ENCODE results near the gene ARHGAP4. TPM values are rescaled to one million over a fixed set of nuclear protein-coding genes. Genes with fewer than 3 reads are reported as not detected.

The ARHGAP4 gene
- total and polyA plus RNA-seq, 10 of the 15 experiments (the other 5 are each of a cell fraction or from before 2014, with no cell fraction given): 0.71 to 120 (median 44.3) TPM

DNA sequence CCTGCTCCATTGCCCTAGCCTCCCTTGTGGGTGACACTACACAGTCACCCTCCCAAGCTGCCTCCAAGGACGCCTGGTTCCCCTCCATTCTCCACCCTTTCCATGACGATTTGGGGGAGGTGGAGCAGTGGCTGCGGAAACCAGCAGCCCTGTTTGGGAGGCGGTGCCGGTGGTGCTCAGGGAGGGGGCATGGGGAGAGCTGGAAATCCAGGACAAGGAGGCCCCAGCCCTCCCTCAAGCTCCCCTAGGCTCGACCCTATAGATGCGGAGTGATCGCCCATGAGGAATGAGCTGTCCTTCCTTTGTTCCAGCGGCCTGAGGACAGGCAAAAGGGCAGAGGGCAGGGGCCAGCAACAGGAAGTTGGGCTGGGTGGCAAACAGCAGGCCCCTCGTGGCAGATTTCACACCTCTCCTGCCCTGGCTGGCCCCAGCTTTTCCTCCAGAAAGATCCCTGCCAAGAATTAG is 22.0 kb upstream of the ARHGAP4 start (continued):
- TF ChIP-seq, protein P1, sequence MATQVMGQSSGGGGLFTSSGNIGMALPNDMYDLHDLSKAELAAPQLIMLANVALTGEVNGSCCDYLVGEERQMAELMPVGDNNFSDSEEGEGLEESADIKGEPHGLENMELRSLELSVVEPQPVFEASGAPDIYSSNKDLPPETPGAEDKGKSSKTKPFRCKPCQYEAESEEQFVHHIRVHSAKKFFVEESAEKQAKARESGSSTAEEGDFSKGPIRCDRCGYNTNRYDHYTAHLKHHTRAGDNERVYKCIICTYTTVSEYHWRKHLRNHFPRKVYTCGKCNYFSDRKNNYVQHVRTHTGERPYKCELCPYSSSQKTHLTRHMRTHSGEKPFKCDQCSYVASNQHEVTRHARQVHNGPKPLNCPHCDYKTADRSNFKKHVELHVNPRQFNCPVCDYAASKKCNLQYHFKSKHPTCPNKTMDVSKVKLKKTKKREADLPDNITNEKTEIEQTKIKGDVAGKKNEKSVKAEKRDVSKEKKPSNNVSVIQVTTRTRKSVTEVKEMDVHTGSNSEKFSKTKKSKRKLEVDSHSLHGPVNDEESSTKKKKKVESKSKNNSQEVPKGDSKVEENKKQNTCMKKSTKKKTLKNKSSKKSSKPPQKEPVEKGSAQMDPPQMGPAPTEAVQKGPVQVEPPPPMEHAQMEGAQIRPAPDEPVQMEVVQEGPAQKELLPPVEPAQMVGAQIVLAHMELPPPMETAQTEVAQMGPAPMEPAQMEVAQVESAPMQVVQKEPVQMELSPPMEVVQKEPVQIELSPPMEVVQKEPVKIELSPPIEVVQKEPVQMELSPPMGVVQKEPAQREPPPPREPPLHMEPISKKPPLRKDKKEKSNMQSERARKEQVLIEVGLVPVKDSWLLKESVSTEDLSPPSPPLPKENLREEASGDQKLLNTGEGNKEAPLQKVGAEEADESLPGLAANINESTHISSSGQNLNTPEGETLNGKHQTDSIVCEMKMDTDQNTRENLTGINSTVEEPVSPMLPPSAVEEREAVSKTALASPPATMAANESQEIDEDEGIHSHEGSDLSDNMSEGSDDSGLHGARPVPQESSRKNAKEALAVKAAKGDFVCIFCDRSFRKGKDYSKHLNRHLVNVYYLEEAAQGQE (IDR thresholded peaks at IDR 0.05; ENCODE audit: low read depth, low read length): no peak
- TF ChIP-seq KDM1A (IDR thresholded peaks at IDR 0.05; ENCODE audit: borderline replicate concordance): no peak
- TF ChIP-seq KLF5 (IDR thresholded peaks at IDR 0.05; ENCODE audit: partially characterized antibody): no peak
- TF ChIP-seq TCF3 (IDR thresholded peaks at IDR 0.05; ENCODE audit: borderline replicate concordance, insufficient read depth, low read depth, low read length): no peak
- no peak for TF ChIP-seq NR2F1 (conservative IDR thresholded peaks at IDR 0.05)
- TF ChIP-seq HDAC6 (IDR thresholded peaks at IDR 0.05; ENCODE audit: unreplicated experiment): no peak
- TF ChIP-seq SUPT20H (IDR thresholded peaks at IDR 0.05; ENCODE audit: borderline replicate concordance, control insufficient read depth, low read depth, low read length): no peak
- TF ChIP-seq CHD2 (IDR thresholded peaks at IDR 0.05; ENCODE audit: borderline replicate concordance, low read depth, low read length): no peak
- TF ChIP-seq, protein P2, sequence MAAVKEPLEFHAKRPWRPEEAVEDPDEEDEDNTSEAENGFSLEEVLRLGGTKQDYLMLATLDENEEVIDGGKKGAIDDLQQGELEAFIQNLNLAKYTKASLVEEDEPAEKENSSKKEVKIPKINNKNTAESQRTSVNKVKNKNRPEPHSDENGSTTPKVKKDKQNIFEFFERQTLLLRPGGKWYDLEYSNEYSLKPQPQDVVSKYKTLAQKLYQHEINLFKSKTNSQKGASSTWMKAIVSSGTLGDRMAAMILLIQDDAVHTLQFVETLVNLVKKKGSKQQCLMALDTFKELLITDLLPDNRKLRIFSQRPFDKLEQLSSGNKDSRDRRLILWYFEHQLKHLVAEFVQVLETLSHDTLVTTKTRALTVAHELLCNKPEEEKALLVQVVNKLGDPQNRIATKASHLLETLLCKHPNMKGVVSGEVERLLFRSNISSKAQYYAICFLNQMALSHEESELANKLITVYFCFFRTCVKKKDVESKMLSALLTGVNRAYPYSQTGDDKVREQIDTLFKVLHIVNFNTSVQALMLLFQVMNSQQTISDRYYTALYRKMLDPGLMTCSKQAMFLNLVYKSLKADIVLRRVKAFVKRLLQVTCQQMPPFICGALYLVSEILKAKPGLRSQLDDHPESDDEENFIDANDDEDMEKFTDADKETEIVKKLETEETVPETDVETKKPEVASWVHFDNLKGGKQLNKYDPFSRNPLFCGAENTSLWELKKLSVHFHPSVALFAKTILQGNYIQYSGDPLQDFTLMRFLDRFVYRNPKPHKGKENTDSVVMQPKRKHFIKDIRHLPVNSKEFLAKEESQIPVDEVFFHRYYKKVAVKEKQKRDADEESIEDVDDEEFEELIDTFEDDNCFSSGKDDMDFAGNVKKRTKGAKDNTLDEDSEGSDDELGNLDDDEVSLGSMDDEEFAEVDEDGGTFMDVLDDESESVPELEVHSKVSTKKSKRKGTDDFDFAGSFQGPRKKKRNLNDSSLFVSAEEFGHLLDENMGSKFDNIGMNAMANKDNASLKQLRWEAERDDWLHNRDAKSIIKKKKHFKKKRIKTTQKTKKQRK (IDR thresholded peaks at IDR 0.05; ENCODE audit: low read depth, low read length): no peak
- no peak for TF ChIP-seq SRF (IDR thresholded peaks at IDR 0.05; ENCODE audit: low read depth in 2 of 2, low read length in 2 of 2)
- TF ChIP-seq SPI1 (IDR thresholded peaks at IDR 0.05; ENCODE audit: borderline replicate concordance, insufficient read depth, low read depth, low read length): no peak
- TF ChIP-seq, protein P3, sequence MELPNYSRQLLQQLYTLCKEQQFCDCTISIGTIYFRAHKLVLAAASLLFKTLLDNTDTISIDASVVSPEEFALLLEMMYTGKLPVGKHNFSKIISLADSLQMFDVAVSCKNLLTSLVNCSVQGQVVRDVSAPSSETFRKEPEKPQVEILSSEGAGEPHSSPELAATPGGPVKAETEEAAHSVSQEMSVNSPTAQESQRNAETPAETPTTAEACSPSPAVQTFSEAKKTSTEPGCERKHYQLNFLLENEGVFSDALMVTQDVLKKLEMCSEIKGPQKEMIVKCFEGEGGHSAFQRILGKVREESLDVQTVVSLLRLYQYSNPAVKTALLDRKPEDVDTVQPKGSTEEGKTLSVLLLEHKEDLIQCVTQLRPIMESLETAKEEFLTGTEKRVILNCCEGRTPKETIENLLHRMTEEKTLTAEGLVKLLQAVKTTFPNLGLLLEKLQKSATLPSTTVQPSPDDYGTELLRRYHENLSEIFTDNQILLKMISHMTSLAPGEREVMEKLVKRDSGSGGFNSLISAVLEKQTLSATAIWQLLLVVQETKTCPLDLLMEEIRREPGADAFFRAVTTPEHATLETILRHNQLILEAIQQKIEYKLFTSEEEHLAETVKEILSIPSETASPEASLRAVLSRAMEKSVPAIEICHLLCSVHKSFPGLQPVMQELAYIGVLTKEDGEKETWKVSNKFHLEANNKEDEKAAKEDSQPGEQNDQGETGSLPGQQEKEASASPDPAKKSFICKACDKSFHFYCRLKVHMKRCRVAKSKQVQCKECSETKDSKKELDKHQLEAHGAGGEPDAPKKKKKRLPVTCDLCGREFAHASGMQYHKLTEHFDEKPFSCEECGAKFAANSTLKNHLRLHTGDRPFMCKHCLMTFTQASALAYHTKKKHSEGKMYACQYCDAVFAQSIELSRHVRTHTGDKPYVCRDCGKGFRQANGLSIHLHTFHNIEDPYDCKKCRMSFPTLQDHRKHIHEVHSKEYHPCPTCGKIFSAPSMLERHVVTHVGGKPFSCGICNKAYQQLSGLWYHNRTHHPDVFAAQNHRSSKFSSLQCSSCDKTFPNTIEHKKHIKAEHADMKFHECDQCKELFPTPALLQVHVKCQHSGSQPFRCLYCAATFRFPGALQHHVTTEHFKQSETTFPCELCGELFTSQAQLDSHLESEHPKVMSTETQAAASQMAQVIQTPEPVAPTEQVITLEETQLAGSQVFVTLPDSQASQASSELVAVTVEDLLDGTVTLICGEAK (IDR thresholded peaks at IDR 0.05; ENCODE audit: borderline replicate concordance): no peak
- TF ChIP-seq HDAC2 (IDR thresholded peaks at IDR 0.05): no peak
- no peak for TF ChIP-seq BCL11A (IDR thresholded peaks at IDR 0.05; ENCODE audit: low read depth, low read length)
- TF ChIP-seq NFYB (IDR thresholded peaks at IDR 0.05; ENCODE audit: insufficient read depth, low read depth, low read length): no peak

All from GM12878 (cell line).